Tibial nerve (tissue), 4 donors: ENCODE results near the gene CORO1C. TPM values are rescaled to one million over a fixed set of nuclear protein-coding genes. Genes with fewer than 3 reads are reported as not detected.
"Not testable (repeated sequence)": the region's sequence is repeated elsewhere in the genome, so short reads cannot be mapped to it uniquely, and the experiment has no call there.

ENCODE experiments used
- DNase-seq, 2 donors: peaks; one replicate each; pipeline ENCODE4 v3.0.0-alpha.2; 2019; ENCODE audit warnings: low spot score in 2 of 2
- H3K27ac ChIP-seq, 4 donors: fragments of 200-600 bp; sonication (generic) in 3 of 4; one replicate each; pipeline ENCODE4 v1.5.1; 2017 to 2019; ENCODE audit warnings: mild to moderate bottlenecking in 1 of 4
- H3K27me3 ChIP-seq, 2 donors: fragments of 200-600 bp; sonication (generic) in 1 of 2; one replicate each; pipeline versions ENCODE4 v1.5.1 to v1.6.0; 2017 to 2019
- H3K36me3 ChIP-seq, 3 donors: fragments of 200-600 bp; sonication (generic); one replicate each; pipeline ENCODE4 v1.5.1; 2018 to 2019
- H3K4me1 ChIP-seq, 4 donors: fragments of 200-600 bp; sonication (generic) in 3 of 4; one replicate each; pipeline ENCODE4 v1.5.1; 2017 to 2019
- H3K4me3 ChIP-seq, 4 donors: fragments of 200-600 bp; sonication (generic) in 3 of 4; one replicate each; pipeline ENCODE4 v1.5.1; 2017 to 2019; ENCODE audit warnings: mild to moderate bottlenecking in 1 of 4, moderate library complexity in 1 of 4
- H3K9me3 ChIP-seq, 4 donors: fragments of 200-600 bp; sonication (generic) in 3 of 4; one replicate each; pipeline ENCODE4 v1.5.1; 2017 to 2019
- CTCF ChIP-seq, 5 experiments: fragments of 200-600 bp in 3 of 5; fragments of 450-650 bp in 2 of 5; sonication (generic) in 3 of 5; IDR thresholded peaks; one replicate each; pipeline ENCODE4 v1.5.1; 2016 to 2019; ENCODE audit warnings: antibody characterized with exemption in 5 of 5, mild to moderate bottlenecking in 3 of 5, moderate library complexity in 2 of 5
- EP300 ChIP-seq, 2 donors: sonication (generic); formaldehyde crosslinking; IDR thresholded peaks; one replicate each; pipeline ENCODE4 v1.6.1; 2017; ENCODE audit warnings: antibody characterized with exemption in 2 of 2, mild to moderate bottlenecking in 1 of 2
- POLR2A ChIP-seq, 2 donors: fragments of 450-650 bp; IDR thresholded peaks; one replicate each; pipeline ENCODE4 v1.6.1; 2017; ENCODE audit warnings: antibody characterized with exemption in 2 of 2, mild to moderate bottlenecking in 2 of 2, moderate library complexity in 2 of 2
- WGBS, 2 donors: methylation state at CpG; one replicate each; pipeline ENCODE4 v1.1.5; 2018; 5-methylcytosine and 5-hydroxymethylcytosine counted together
- total RNA-seq, 4 donors: library from RNA; depleted of rRNA; stranded (reverse); fragments of >200 nt; gene quantifications; one replicate each; pipeline ENCODE4 v1.1.0, GENCODE V29; 2016

The CORO1C gene
- total RNA-seq, 4 donors from 2014 or later, result 110 to 181 (median 158) TPM

GRCh38 chr12:108773798-108774788 is 42.8 kb upstream of the CORO1C start:
- Histone ChIP-seq H3K9me3 (no peaks in the 10 kb centered on the region), H3K36me3 (no peaks in the 10 kb centered on the region), H3K27ac (peak overlapping the region; percentile 63 to 87 (median 67)), H3K27me3 (no peaks in the 10 kb centered on the region), H3K4me1 (peaks cover 0 to 46% (median 17%) of the 10 kb centered on the region in 4 donors), H3K4me3 (no peak overlapping the region)
- TF ChIP-seq EP300 (IDR thresholded peaks at IDR 0.05), result peak; percentile 90 to 99
- peak in 1 of 2 donors; percentile 7 for TF ChIP-seq POLR2A (IDR thresholded peaks at IDR 0.05)
- TF ChIP-seq CTCF (IDR thresholded peaks at IDR 0.05), result no peak
- DNase-seq, result peak; percentile 70 to 73
- 38 to 39% methylated on average over 22 to 23 of the region's 23 CpGs for WGBS, 2 donors

- TF ChIP-seq EP300 (IDR thresholded peaks at IDR 0.05) (no peak), CTCF (IDR thresholded peaks at IDR 0.05) (no peak)
- H3K4me1 ChIP-seq, result peaks cover 0 to 54% (median 26%) of the 10 kb centered on the region in 4 donors
- H3K27ac ChIP-seq, result peak overlapping the region in 3 of 4 donors; percentile 23 to 87 (median 52)
- no peaks in the 10 kb centered on the region for H3K36me3 ChIP-seq
- H3K4me3 ChIP-seq, result no peak overlapping the region
- no peak for DNase-seq
- H3K9me3 ChIP-seq, result no peaks in the 10 kb centered on the region
- WGBS, 2 donors, result 84 to 86% methylated on average over 25 of the region's 25 CpGs
- H3K27me3 ChIP-seq, result peaks cover 0 to 2% of the 10 kb centered on the region in 2 donors
Observed at GRCh38 chr12:108772891-108773797, 41.8 kb upstream of the CORO1C start.

- WGBS, 2 donors, result 69 to 84% methylated on average over 2 of the region's 2 CpGs
- Histone ChIP-seq H3K27ac (peak overlapping the region in 1 of 4 donors; percentile 87), H3K36me3 (no peaks in the 10 kb centered on the region), H3K4me1 (peaks cover 0 to 54% (median 26%) of the 10 kb centered on the region in 4 donors), H3K9me3 (no peaks in the 10 kb centered on the region), H3K27me3 (peaks cover 0 to 2% of the 10 kb centered on the region in 2 donors), H3K4me3 (no peak overlapping the region)
- TF ChIP-seq POLR2A (IDR thresholded peaks at IDR 0.05) (no peak), CTCF (IDR thresholded peaks at IDR 0.05) (no peak), EP300 (IDR thresholded peaks at IDR 0.05) (no peak)
- DNase-seq, result no peak
Observed at GRCh38 chr12:108772247-108772646, 40.9 kb upstream of the CORO1C start.

- Histone ChIP-seq H3K4me1 (peaks cover 0 to 50% (median 26%) of the 10 kb centered on the region in 4 donors), H3K27ac (peak overlapping the region in 1 of 4 donors; percentile 87)
- H3K9me3 ChIP-seq, DNase-seq, H3K4me3 ChIP-seq, H3K27me3 ChIP-seq, H3K36me3 ChIP-seq: not testable (repeated sequence)
- WGBS, 2 donors, result 78 to 81% methylated on average over 9 of the region's 9 CpGs
Observed at GRCh38 chr12:108771835-108772234, 40.5 kb upstream of the CORO1C start.

GRCh38 chr12:108770963-108771362 is 39.6 kb upstream of the CORO1C start:
- no peaks in the 10 kb centered on the region for H3K9me3 ChIP-seq
- H3K4me1 ChIP-seq, result peaks cover 0 to 50% (median 26%) of the 10 kb centered on the region in 4 donors
- H3K4me3 ChIP-seq, result no peak overlapping the region
- H3K27ac ChIP-seq, result peak overlapping the region in 1 of 4 donors; percentile 54
- no peaks in the 10 kb centered on the region for H3K36me3 ChIP-seq
- no peak for DNase-seq
- H3K27me3 ChIP-seq, result peaks cover 0 to 2% of the 10 kb centered on the region in 2 donors
- no peak for TF ChIP-seq POLR2A (IDR thresholded peaks at IDR 0.05)
- no peak for TF ChIP-seq EP300 (IDR thresholded peaks at IDR 0.05)
- no peak for TF ChIP-seq CTCF (IDR thresholded peaks at IDR 0.05)
- WGBS, 2 donors, result 89 to 90% methylated on average over 1 of the region's 1 CpG
